Muscle of back (tissue), 11 donors: ENCODE data around the gene OR51D1. TPM values are rescaled to one million over a fixed set of nuclear protein-coding genes. Genes with fewer than 3 reads are reported as not detected.

Source experiments
- DNase-seq, 3 donors: peaks; one replicate each; pipeline versions ENCODE4 v3.0.0 to v3.0.0-alpha.2; 2013
- polyA plus RNA-seq, 10 donors: library from polyadenylated mRNA; unstranded; fragments of 120-200 nt; gene quantifications; one replicate each; pipeline ENCODE4 v1.2.1, GENCODE V29; 2013; ENCODE audit not compliant: insufficient read length in 10 of 10

OR51D1 gene
- polyA plus RNA-seq, 10 donors = not detected

DNA sequence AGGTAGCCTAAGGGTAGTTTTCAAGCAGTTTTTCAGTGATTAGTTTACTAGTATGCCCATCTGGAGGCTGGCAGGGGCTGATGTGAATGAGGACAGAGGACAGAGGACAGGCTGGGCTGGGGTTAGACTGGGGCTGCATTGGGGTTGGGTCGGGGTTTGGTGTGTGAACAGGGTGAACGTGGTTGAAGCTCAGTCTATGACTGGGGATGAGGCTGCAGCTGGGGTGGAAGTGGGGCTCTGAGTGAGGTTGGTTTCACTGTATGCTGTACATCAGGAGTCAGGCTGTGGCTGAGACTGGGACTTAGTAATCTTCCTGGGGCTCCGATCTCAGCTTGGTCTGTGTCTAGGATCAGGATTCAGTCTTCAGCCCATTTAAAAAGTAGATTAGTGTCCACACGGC is 7.0 kb downstream of the OR51D1 start:
- no peak for DNase-seq

DNA sequence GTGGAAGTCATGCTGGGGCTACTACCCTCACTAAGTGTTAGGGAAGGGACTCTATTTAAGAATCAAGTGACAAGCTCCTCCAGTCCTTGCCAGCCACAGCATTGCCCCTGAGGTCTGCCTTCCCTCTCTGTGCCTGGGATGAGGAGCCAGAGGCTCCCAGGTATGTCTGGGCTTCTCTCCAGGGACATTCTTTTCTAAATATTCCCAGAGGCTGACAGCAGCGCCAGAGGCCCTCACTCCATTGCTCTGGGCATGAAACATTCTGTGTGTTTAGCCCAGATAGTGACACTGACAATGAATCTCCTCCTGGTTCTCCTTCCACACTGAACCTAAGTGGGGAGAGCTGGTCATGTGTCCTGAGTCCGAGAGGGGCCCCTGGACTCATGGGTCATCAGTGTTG is 8.7 kb downstream of the OR51D1 start:
- no peak for DNase-seq

DNA sequence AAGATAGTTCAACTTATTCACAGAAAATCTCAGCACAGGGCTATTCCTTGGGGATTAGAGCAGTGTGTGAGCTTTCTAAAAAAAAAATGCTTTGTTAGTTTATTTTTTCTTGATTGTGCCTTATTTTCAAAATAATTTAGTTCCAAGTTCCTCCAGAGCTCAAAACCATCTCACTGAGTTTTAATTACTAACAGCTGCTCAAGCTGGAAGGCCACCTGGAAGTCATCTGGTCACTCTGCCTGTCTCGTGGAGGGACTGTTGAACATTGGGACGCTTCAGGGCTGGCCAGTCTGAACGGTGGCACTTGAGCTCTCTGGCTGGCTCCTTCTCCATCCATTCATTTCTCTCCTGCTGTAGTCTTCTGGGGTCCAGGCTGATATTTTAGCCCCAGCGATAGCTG is 10.5 kb downstream of the OR51D1 start:
- DNase-seq = peak in 2 of 3 donors; percentile 8 to 28

DNA sequence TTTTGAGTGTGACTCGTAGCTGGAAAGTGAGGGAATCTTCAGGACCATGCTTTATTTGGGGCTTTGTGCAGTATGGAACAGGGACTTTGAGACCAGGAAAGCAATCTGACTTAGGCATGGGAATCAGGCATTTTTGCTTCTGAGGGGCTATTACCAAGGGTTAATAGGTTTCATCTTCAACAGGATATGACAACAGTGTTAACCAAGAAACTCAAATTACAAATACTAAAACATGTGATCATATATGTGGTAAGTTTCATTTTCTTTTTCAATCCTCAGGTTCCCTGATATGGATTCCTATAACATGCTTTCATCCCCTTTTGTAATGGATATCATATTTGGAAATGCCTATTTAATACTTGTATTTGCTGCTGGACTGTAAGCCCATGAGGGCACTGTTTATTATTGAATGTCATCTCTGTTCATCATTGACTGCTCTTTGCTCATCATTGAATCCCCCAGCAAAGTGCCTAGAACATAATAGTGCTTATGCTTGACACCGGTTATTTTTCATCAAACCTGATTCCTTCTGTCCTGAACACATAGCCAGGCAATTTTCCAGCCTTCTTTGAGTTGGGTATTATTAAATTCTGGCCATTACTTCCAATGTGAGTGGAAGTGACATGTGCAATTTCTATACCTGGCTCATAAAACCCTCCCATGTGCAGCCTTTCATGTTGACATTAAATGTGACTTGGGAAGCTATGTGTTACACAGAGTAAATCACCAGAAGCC is 17.5 kb downstream of the OR51D1 start:
- DNase-seq = no peak

DNA sequence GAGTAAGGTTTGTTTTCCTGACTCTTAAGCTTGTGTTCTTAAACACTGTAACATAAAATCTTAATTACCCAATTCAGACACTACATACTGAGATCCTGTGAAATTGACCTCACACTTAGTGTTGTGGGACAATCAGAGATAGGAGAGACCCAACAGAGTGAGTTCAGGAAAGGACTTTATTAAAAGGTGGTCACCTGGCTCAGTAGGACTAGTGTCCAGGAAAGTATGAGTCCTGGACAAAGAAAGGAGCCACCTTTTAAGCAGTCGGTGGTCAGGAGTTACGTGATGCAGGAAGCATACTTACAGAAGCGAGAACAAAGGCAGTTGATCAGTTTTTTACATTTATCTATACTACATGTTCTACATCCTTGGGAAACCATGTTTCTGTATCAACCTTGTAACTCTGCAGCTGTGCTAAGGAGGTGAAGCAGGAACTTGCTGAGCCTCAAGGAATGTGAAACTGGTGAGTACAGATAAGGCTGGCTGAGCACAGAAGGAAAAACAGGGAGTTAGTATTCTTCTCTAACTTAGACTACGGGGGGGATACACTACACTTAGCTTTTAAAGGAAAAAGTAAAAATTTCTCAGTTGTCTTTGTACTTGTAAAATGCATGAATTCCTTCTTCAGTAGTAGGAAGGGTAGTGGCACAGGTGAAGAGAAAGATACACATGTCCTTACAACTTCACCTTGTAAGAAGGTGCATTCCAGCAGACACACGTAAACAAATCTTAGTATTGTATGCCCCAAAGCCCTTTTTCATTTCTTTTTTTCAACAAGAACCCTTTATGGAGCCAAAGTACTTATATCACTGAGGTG is 21.6 kb downstream of the OR51D1 start:
- no peak for DNase-seq

DNA sequence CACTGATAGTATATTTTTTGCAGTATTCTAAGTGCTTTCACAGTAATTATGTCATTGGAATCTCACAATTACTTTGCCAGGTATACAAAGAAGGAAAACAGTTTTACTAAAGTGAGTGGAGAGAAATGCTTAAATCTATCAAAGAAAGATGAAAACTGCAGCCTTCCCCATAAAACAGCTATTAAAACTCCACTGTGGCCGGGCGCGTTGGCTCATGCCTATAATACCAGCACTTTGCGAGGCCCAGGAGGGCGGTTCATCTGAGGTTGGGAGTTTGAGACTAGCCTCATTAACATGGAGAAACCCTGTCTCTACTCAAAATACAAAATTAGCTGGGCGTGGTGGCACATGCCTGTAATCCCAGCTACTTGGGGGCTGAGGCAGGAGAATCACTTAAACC is 25.6 kb downstream of the OR51D1 start:
- no peak for DNase-seq

DNA sequence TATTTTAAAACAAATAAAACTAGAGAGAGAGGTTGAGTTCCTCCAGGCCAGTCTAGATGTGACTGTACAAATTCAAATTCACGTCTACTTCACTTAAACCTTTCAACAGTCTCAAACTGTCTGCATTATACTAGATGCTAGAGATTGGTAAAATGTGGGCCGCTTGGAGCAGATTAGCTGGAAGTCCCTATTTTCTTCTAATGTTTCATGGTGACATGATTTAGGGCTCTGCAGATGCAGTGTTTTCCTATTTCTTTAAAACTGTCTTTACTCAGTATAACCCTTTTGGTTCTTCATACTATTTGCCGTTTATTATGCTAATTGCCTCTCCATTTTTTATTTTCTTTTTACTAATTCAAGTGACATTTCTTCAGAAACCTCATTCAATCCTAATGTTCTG is 26.9 kb downstream of the OR51D1 start:
- DNase-seq = no peak

DNA sequence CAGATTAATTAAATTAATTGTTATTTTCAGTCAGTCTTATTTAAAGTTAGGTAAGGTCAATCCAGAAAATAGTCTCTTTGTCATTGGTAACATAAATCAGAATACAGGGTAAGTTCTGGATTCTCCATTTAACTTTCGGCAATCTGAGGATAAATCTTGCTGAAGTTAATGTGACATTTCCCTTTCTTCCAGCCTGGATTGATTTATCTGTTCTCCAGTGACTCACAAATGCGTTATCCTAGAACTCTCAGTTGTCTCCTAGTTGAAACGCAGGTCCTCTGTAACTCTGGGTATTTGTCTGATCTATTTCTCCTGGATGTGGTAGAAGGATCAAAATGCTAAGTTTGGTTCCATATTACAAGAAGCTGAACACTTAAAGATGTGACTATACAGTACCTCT is 27.5 kb downstream of the OR51D1 start:
- no peak for DNase-seq

DNA sequence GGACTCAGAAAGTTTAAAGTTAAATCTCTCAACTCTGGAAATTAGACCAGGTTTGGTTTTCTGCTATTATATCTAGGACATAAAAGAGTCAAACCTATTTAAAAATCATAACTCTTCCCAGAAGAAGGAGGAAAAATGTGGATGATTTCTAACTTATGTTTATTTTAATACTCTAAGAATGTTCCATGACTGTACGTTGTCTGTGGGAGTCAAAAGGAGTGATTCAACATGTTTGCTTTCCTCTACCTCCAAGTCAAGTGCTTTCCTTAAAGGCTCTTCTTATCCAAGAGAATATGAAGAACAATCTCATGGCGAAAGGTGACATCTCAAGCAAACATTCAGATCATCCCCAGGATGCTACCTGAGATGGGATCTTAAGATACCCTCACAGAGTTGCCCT is 28.1 kb downstream of the OR51D1 start:
- no peak for DNase-seq

DNA sequence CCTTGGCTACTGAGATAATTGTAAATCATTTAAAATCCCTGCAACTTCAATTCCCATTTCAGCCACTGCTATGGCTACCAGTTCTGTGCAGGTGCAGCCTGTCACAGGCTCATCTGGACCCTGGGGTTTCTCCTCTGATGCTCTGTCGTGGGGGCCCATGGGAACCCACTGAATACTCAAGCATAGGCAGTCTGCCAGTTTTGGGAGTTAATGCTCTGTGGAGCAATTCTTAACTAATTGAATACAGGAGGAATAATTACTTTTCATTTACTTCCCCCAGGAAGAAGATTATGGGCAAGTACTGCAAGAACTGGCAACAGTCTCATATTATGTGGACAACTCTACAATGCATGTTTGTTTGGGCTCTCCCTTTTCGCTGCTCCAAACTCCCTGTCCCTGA is 34.5 kb downstream of the OR51D1 start:
- DNase-seq = no peak

DNA sequence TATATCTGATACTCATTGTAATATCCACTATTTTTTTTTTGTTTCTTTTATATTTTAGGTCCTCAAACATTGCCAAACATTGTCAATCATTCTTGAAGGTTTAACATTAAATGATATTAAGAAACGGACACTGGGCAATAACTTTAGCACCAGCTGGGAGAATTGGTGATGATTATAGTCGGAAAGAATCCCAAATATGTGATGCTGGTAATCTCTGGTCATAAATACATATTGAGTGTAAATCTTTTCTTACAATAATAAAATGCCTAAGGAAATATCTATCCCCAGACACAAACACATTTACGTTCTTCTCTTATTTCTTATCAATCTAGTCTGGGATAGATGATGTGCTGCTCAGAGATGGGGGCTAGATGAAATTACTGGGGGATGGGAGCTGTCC is 35.2 kb downstream of the OR51D1 start:
- peak in 1 of 3 donors; percentile 4 for DNase-seq

DNA sequence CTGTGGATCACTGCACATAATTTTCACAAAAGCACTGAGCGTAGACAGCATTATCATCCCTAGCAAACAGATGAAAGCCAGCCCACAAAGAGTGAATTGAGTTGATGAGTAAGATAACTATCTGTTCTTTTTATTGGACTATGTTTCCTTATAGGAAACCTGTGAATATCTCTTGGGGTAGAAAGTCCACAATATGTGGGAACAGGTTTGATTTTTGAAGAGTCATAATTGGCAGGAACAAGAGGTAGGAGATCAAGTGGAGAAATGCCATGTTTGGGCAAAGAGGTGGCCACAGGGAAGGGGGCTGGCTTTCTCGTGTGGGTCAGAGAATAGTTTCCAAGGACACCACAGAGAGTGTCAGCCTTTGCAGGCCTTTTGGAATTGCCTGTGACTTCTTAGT is 36.5 kb downstream of the OR51D1 start:
- DNase-seq = no peak

DNA sequence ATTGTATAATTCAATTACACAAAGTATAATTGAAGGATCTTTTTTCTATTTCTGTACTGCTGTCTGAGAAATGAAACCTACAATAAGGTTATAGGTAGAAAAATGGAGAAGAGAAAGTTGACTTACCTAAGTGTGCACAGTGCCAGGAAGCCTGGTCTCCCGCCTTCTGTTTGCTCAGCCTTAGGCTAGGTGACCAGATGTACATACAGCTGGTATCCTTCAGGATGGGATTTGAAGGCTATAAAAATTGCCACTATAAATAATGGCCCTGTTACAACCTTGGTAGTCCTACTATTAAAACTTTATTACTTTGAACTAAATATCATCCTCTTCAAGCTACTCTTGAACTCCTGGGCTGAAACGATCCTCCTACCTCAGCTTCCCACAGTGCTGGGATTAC is 40.7 kb downstream of the OR51D1 start:
- no peak for DNase-seq

DNA sequence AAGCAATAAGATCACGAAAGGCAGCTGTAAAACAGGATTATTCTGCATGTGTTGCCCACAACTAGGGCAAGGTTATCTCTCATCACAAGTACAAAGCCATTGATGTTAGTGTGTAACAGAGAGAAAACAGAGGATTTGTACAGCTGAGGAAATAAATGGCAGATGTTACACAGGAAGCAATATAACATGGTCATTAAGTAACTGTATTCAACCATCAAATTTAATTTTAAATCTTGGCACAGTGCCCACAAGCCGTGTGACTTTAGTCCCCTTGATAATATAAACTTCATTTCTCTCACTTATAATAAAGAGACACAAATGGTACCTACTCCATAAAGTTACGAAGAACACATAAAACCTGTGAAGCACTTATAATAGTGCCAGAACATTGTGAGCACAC is 43.1 kb downstream of the OR51D1 start:
- no peak for DNase-seq

DNA sequence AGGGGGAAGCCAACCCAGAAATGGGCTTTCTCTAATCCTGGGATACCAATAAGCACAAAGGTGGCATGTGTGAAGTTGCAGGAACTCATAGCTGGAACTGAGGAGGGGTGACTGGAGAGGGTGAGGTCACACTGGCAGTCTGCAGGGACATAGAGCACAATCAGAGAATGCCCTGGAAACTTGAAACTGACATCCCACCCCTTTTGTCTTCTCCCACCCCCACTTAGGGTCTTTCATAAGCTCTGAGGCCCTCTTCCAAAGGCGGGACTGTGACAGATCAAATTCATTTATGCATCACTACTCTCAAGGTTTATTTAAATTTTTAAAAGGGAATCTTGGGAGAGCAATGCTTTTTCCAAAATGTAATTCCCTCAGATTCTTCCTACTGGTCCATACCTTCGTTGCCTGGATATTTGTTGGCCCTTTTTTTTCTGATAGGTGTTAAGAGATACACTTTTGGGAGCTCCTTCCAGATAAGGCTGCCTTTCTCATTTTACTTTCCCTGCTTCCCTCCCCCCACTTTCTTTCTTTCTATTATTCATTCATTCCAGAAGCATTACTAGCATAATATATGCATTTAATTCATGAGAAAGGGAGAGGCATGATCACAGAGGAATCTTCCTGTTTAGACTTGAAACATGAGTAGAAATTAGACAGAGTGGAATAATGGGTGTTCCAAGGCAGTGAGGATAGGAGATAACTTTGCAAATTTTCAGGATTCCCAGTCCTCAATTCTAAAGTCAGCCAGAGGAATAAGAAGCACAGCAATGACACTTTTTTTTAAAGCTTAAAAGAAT is 45.5 kb downstream of the OR51D1 start:
- DNase-seq = no peak

DNA sequence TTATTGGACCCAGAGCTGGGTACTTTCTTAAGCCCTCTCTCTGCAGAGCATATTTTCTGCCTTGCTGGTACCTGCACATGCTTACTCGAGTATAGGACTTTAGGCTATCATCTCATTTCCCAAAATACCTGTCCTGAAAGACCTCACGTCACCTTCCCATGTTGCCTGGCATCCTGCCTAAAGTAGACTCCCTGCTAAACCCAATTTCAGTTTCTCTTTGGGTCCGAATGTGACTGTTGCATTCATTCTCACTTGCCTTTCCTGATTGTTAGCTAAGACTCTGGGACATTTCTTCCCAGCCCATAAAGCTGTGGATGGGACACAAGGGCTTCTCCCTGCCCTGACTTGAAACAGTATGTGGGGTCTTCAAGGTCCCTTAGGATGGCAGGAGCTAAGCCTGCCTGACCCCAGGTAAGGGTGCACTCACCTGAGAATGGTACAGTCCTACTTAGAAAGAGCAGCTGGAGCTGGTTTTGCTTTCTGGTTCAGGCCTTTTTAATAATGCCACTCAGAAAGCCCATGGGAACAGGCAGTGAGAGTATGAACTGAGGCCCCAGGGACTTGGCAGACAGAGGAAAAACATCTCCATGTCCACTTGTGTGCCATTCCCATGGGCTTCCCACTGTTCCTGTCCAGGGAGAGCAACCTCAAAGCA is 47.5 kb downstream of the OR51D1 start:
- DNase-seq = no peak

Other genes starting within 250 kb of the OR51D1 start
- 10 to 100 TPM in 3 of 10 donors, 1 to 10 TPM in 7; 7.5 to 11.0 (median 9.6) TPM for gene TRIM21, start 243.8 kb upstream of the OR51D1 start, polyA plus RNA-seq
- not detected for gene OR52K2, start 188.2 kb upstream of the OR51D1 start, polyA plus RNA-seq
- under 1 TPM; 0.07 to 0.65 (median 0.12) TPM for gene OR52K1, start 154.8 kb upstream of the OR51D1 start, polyA plus RNA-seq
- not detected for gene OR52M1, start 92.3 kb upstream of the OR51D1 start, polyA plus RNA-seq
- gene OR52I2, start 55.7 kb upstream of the OR51D1 start, polyA plus RNA-seq = not detected
- under 1 TPM in 2 of 10 donors, not detected in 8; 0.04 to 0.08 TPM for gene OR52I1, start 43.4 kb upstream of the OR51D1 start, polyA plus RNA-seq
- 10 to 100 TPM in 1 of 10 donors, 1 to 10 TPM in 9; 5.7 to 10.1 (median 8.3) TPM for gene TRIM68, start 29.2 kb upstream of the OR51D1 start, polyA plus RNA-seq
- gene OR51E1, start 6.5 kb downstream of the OR51D1 start, polyA plus RNA-seq = 1 to 10 TPM; 1.8 to 3.8 (median 2.4) TPM
- gene OR51E2, start 60.4 kb downstream of the OR51D1 start, polyA plus RNA-seq = 1 to 10 TPM in 4 of 10 donors, under 1 TPM in 6; 0.50 to 1.9 (median 0.95) TPM
- gene MMP26, start 67.3 kb downstream of the OR51D1 start, polyA plus RNA-seq = not detected
- not detected for gene OR51F1, start 132.5 kb downstream of the OR51D1 start, polyA plus RNA-seq
- gene OR52R1, start 166.9 kb downstream of the OR51D1 start, polyA plus RNA-seq = not detected
- gene OR51F2, start 183.8 kb downstream of the OR51D1 start, polyA plus RNA-seq = not detected
- gene OR51S1, start 211.7 kb downstream of the OR51D1 start, polyA plus RNA-seq = not detected
- gene OR51T1, start 244.4 kb downstream of the OR51D1 start, polyA plus RNA-seq = not detected